Astrocyte of the spinal cord (primary cell): ENCODE data around the gene RASGRF2.

Source experiments
- DNase-seq: peaks from one replicate; pipeline ENCODE4 v3.0.0; 2011; ENCODE audit warnings: low read depth, low spot score
- H3K4me3 ChIP-seq: 2 replicates; pipeline ENCODE4 v1.5.1; 2011; ENCODE audit warnings: low read depth, mild to moderate bottlenecking, low read length, moderate library complexity
- in situ Hi-C: cut with HindIII; loops from 2 replicates; pipeline ENCODE4 v1.10.0; 2017; ENCODE audit warnings: low sequenced_read_pairs
- TF ChIP-seq, protein P1 (sequence below): IDR thresholded peaks from 2 replicates; pipeline ENCODE4 v1.5.1; 2012; ENCODE audit warnings: low read depth, mild to moderate bottlenecking, low read length, inconsistent platforms

Gene RASGRF2

DNA sequence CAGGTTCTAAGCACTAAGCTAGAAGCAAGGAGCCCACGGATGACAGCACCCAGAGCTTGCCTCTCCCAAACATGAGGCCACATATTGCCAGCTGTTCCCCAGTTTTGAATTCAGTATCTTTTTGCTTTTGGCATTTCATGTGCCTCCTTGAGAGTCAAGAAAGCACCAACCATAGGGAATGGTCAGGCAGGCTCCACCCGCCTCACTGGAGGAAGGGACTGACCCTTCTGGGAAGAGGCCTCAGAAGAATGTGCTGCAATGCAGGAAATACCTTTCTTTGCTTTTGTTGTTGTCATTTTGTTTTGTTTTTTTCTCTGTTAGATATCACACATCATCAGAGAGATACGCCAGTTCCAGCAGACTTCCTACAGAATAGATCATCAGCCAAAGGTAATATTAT is 259.2 kb downstream of the RASGRF2 start:
- H3K4me3 ChIP-seq, result no peak overlapping the region
- DNase-seq, result no peak
- TF ChIP-seq, protein P1, sequence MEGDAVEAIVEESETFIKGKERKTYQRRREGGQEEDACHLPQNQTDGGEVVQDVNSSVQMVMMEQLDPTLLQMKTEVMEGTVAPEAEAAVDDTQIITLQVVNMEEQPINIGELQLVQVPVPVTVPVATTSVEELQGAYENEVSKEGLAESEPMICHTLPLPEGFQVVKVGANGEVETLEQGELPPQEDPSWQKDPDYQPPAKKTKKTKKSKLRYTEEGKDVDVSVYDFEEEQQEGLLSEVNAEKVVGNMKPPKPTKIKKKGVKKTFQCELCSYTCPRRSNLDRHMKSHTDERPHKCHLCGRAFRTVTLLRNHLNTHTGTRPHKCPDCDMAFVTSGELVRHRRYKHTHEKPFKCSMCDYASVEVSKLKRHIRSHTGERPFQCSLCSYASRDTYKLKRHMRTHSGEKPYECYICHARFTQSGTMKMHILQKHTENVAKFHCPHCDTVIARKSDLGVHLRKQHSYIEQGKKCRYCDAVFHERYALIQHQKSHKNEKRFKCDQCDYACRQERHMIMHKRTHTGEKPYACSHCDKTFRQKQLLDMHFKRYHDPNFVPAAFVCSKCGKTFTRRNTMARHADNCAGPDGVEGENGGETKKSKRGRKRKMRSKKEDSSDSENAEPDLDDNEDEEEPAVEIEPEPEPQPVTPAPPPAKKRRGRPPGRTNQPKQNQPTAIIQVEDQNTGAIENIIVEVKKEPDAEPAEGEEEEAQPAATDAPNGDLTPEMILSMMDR, result no peak
- in situ Hi-C loops, result no loop called here

DNA sequence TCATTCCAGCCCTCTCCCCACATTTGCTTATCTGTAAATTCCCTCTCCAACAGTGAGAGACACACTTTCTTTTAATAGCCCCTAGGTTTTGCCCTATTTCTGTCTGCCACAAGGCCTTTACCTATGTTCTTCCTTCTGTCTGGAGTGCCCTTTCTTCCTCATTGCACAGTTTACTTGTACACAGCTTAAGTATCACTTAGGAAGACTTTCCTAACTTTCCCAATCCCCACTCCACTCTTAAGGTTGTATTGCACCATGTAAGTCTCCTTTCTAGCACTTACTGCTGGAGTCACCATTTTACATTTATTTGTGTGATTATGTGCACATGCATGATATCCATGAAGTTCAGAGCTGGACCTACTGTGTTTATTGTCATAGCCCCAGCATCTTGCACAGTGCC is 262.1 kb downstream of the RASGRF2 start:
- in situ Hi-C loops, result no loop called here
- TF ChIP-seq, protein P1, result no peak
- DNase-seq, result no peak
- H3K4me3 ChIP-seq, result no peak overlapping the region

DNA sequence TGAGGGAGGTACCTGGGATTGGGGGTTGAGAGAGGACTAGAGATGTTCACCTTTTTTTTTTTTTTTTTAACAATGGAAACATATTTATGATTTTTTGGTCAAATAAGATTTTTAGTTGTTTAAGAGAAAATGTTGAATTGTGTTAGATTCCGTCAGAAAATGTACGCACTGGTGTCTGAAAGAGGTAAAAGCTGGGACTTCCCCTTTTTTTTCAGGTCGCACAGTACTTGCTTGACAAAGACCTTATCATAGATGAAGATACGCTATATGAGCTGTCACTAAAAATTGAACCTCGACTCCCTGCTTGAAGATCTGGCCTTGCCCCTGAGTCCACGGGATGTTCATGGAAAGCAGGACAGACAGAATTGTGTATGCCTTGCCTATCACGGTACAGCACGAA is 265.3 kb downstream of the RASGRF2 start:
- no peak overlapping the region for H3K4me3 ChIP-seq
- in situ Hi-C loops, result no loop called here
- DNase-seq, result no peak
- TF ChIP-seq, protein P1, result no peak

DNA sequence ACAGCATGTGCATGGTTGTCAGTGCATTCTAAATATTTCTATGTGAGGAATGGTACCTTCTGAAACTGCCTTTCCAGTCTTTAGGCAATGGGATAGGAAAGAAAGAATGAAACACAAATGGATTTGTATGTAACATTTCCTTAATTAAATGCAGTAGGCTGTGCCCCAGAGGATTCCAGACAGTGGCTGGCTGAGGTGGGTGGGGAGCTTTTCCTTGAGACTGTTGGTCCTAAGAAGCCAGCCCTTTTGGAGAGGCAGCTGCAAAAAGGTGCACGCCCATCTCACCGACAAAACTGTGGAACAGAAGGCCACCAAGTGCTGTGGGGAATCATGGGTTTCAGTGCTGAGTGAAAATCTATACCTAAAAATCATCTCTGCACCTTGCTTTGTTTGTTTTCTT is 266.1 kb downstream of the RASGRF2 start:
- no peak overlapping the region for H3K4me3 ChIP-seq
- in situ Hi-C loops, result no loop called here
- DNase-seq, result no peak
- TF ChIP-seq, protein P1, result no peak

DNA sequence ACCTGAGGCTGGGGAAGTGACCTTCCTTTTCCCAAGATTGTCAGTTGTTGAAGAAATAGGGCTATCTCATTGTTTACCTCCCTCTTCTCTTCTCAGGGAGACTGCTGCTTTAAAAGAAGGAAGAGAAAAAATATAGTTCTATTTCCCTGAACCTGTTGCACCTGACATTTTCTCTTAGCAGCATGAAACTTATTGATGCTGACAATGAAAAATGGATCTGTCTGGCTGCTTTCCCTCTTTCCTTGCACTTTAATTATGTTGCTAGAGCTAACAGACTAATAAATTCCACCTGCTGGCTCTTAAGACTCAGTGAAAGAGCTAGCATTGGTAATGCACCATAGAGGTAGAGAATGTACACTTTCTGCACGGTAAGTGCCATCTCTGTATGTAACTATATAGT is 266.8 kb downstream of the RASGRF2 start:
- H3K4me3 ChIP-seq, result no peak overlapping the region
- DNase-seq, result no peak
- in situ Hi-C loops, result no loop called here
- TF ChIP-seq, protein P1, result no peak

DNA sequence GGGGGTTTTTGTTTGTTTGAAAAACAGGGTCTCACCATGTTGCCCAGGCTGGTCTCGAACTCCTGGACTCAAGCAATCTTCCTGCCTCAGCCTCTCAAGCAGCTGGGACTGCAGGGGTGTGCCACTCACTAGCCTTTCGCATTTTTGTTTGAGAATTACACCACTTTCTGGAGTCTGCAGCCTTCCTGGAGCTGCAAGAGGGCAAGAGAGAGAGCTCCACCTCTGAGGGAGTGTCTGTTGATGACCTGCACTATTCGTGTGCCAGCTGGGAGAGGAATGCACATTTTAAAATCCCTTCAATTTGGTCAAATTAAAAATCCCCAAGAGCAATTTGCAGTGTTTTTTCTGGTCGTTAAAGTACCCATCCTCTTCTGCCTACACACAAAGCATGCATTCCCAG is 267.9 kb downstream of the RASGRF2 start:
- no peak for DNase-seq
- H3K4me3 ChIP-seq, result no peak overlapping the region
- in situ Hi-C loops, result no loop called here
- TF ChIP-seq, protein P1, result no peak

DNA sequence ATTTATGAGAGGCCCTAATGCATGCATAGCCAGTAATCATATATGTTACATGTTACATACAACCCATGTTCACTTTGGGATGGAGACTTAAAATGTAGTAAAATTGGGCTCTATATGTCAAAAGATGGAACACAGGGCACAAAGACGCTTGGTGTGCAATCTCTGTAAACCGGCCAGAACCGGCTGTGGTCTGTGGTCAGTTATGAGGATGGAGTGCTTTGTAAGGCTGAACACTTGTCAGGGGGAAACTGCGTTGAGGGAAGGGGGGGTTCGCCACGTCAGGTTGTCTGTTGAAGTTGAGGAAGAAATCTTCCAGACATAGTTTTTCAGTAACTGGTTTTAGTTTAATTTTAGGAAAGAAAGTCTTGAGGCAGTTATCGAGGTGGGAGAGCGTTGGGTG is 270.3 kb downstream of the RASGRF2 start:
- in situ Hi-C loops, result no loop called here
- DNase-seq, result no peak
- no peak overlapping the region for H3K4me3 ChIP-seq
- TF ChIP-seq, protein P1, result no peak
